H1 (cell line): ENCODE data around the gene KIAA0513. TPM values are rescaled to one million over a fixed set of nuclear protein-coding genes. Genes with fewer than 3 reads are reported as not detected.

Source experiments
- CTCF ChIA-PET: fragments of 300-600 bp; sonication (Branson Sonifier 250); formaldehyde crosslinking; loops from one replicate; lab custom pipeline; 2021; ENCODE audit not compliant: partially characterized antibody; lab: Charles Lee
- POLR2A ChIA-PET: fragments of 300-600 bp; sonication (Branson Sonifier 250); formaldehyde crosslinking; loops from one replicate; lab custom pipeline; 2021; ENCODE audit warnings: inconsistent platforms; ENCODE audit not compliant: partially characterized antibody; lab: Charles Lee
- DNase-seq, 2 experiments: peaks; one replicate each; pipeline versions ENCODE4 v3.0.0 to v3.0.0-alpha.2; 2010 to 2022; ENCODE audit warnings: low spot score in 2 of 2, low read depth in 1 of 2, mixed read lengths in 1 of 2
- FAIRE-seq: peaks from 2 replicates; lab custom pipeline; 2011; peaks lifted over from hg19 to GRCh38; lab: Jason Lieb, UNC
- H2AFZ ChIP-seq: 2 replicates; pipeline ENCODE4 v1.8.1; 2012; ENCODE audit warnings: low read length, inconsistent platforms
- H2AK5ac ChIP-seq: 2 replicates; pipeline ENCODE4 v1.6.1; 2013; ENCODE audit warnings: low read depth, low read length
- H2BK120ac ChIP-seq: replicated peaks from 2 replicates; pipeline ENCODE3; 2013; ENCODE audit warnings: low read depth, low read length, inconsistent platforms
- H2BK12ac ChIP-seq: 2 replicates; pipeline ENCODE4 v1.6.1; 2013; ENCODE audit warnings: low read depth, low read length
- H2BK15ac ChIP-seq: 2 replicates; pipeline ENCODE4 v1.6.1; 2013; ENCODE audit warnings: low read length
- H2BK20ac ChIP-seq: 2 replicates; pipeline ENCODE4 v1.6.1; 2013; ENCODE audit warnings: low read length
- H2BK5ac ChIP-seq: 2 replicates; pipeline ENCODE4 v1.6.1; 2013; ENCODE audit warnings: low read depth, low read length
- H3K14ac ChIP-seq: 2 replicates; pipeline ENCODE4 v1.6.1; 2013; ENCODE audit warnings: inconsistent platforms; ENCODE audit not compliant: insufficient read length
- H3K18ac ChIP-seq: 2 replicates; pipeline ENCODE4 v1.6.1; 2013; ENCODE audit warnings: low read length; ENCODE audit errors: extremely low read depth
- H3K23ac ChIP-seq: 2 replicates; pipeline ENCODE4 v1.6.1; 2013; ENCODE audit warnings: inconsistent platforms; ENCODE audit not compliant: insufficient read length
- H3K23me2 ChIP-seq: 2 replicates; pipeline ENCODE4 v1.6.1; 2013; ENCODE audit warnings: low read depth, low read length
- H3K27ac ChIP-seq: 2 replicates; pipeline ENCODE4 v1.6.1; 2011; ENCODE audit warnings: low read depth, low read length, inconsistent platforms
- H3K27me3 ChIP-seq, 4 experiments: replicated peaks in 1 of 4; 1 replicate in 1 of 4; 2 replicates in 3 of 4; pipeline versions ENCODE4 v1.6.1 to v1.8.1; 2011 to 2013; ENCODE audit warnings: low read length in 3 of 4, mild to moderate bottlenecking in 3 of 4, inconsistent platforms in 2 of 4, mixed read lengths in 2 of 4, moderate library complexity in 1 of 4; ENCODE audit not compliant: control insufficient read depth in 3 of 4, insufficient read depth in 3 of 4; ENCODE audit errors: extremely low read depth in 1 of 4
- H3K36me3 ChIP-seq, 4 experiments: 2 replicates each; pipeline versions ENCODE4 v1.6.1 to v1.8.1; 2011 to 2013; ENCODE audit warnings: mild to moderate bottlenecking in 4 of 4, low read length in 3 of 4, moderate library complexity in 2 of 4, control low read depth in 1 of 4, inconsistent platforms in 1 of 4; ENCODE audit not compliant: insufficient read depth in 4 of 4, control insufficient read depth in 2 of 4
- H3K4ac ChIP-seq: replicated peaks from 2 replicates; pipeline ENCODE3; 2013; ENCODE audit warnings: low read length, low read depth, mixed read lengths, inconsistent platforms; ENCODE audit not compliant: insufficient read length
- H3K4me1 ChIP-seq, 4 experiments: replicated peaks in 1 of 4; 1 replicate in 1 of 4; 2 replicates in 3 of 4; pipeline versions ENCODE4 v1.6.1 to v1.8.1; 2011 to 2013; ENCODE audit warnings: low read length in 3 of 4, inconsistent platforms in 2 of 4, mixed read lengths in 1 of 4; ENCODE audit not compliant: insufficient read depth in 4 of 4, control insufficient read depth in 3 of 4
- H3K4me2 ChIP-seq, 2 experiments: 2 replicates each; pipeline versions ENCODE4 v1.6.1 to v1.8.1; 2011 to 2013; ENCODE audit warnings: low read depth in 2 of 2, low read length in 2 of 2, control low read depth in 1 of 2, inconsistent platforms in 1 of 2, mild to moderate bottlenecking in 1 of 2; ENCODE audit not compliant: insufficient read depth in 1 of 2
- H3K4me3 ChIP-seq, 4 experiments: fragments of 200-600, 300-600 bp in 1 of 4; sonication (generic), shearing (Covaris generic), sonication (Bioruptor Twin) in 1 of 4; 2 replicates each; pipeline versions ENCODE4 v1.5.1 to v1.8.1; 2011 to 2016; ENCODE audit warnings: low read length in 4 of 4, low read depth in 3 of 4, control low read depth in 2 of 4, inconsistent platforms in 2 of 4, mild to moderate bottlenecking in 2 of 4, mixed read lengths in 1 of 4, moderate library complexity in 1 of 4; ENCODE audit not compliant: insufficient read depth in 2 of 4; ENCODE audit errors: extremely low read depth in 1 of 4
- H3K56ac ChIP-seq: replicated peaks from 2 replicates; pipeline ENCODE3; 2013; ENCODE audit warnings: low read depth, mild to moderate bottlenecking, mixed read lengths, low read length, inconsistent platforms; ENCODE audit not compliant: insufficient read length
- H3K79me1 ChIP-seq: 2 replicates; pipeline ENCODE4 v1.6.1; 2013; ENCODE audit warnings: low read depth, low read length, control low read depth
- H3K79me2 ChIP-seq, 2 experiments: 2 replicates each; pipeline versions ENCODE4 v1.6.1 to v1.8.1; 2012 to 2013; ENCODE audit warnings: low read length in 2 of 2, mild to moderate bottlenecking in 2 of 2, inconsistent platforms in 1 of 2; ENCODE audit not compliant: insufficient read depth in 2 of 2, control insufficient read depth in 1 of 2
- H3K9ac ChIP-seq, 4 experiments: replicated peaks in 1 of 4; 1 replicate in 1 of 4; 2 replicates in 3 of 4; pipeline versions ENCODE4 v1.6.1 to v1.8.1; 2011 to 2013; ENCODE audit warnings: low read depth in 3 of 4, low read length in 3 of 4, control low read depth in 2 of 4, mild to moderate bottlenecking in 2 of 4, moderate library complexity in 2 of 4, inconsistent platforms in 1 of 4; ENCODE audit errors: extremely low read depth in 1 of 4
- H3K9me3 ChIP-seq, 2 experiments: 2 replicates each; pipeline versions ENCODE4 v1.6.1 to v1.8.1; 2012 to 2013; ENCODE audit warnings: mild to moderate bottlenecking in 2 of 2, moderate library complexity in 2 of 2, control low read depth in 1 of 2, inconsistent platforms in 1 of 2, low read depth in 1 of 2, low read length in 1 of 2, mixed read lengths in 1 of 2; ENCODE audit not compliant: insufficient read depth in 2 of 2
- H4K20me1 ChIP-seq, 2 experiments: replicated peaks in 1 of 2; 2 replicates each; pipeline versions ENCODE3 to v1.8.1; 2011 to 2013; ENCODE audit warnings: inconsistent platforms in 2 of 2, low read length in 2 of 2, mild to moderate bottlenecking in 1 of 2; ENCODE audit not compliant: insufficient read depth in 2 of 2, control insufficient read depth in 1 of 2
- H4K5ac ChIP-seq: 2 replicates; pipeline ENCODE4 v1.6.1; 2013; ENCODE audit warnings: low read length, low read depth, mixed read lengths, inconsistent platforms; ENCODE audit not compliant: insufficient read length
- H4K8ac ChIP-seq: 2 replicates; pipeline ENCODE4 v1.8.0; 2013; ENCODE audit warnings: mild to moderate bottlenecking, moderate library complexity, low read length, inconsistent platforms; ENCODE audit not compliant: insufficient read depth; ENCODE audit errors: extremely low read depth
- H4K91ac ChIP-seq: replicated peaks from 2 replicates; pipeline ENCODE3; 2013; ENCODE audit warnings: low read length, mixed read lengths, inconsistent platforms; ENCODE audit not compliant: insufficient read length
- ATF3 ChIP-seq: IDR thresholded peaks from 2 replicates; pipeline ENCODE4 v1.6.1; 2011; ENCODE audit warnings: low read depth, mild to moderate bottlenecking, low read length; ENCODE audit not compliant: insufficient read depth
- CHD2 ChIP-seq: IDR thresholded peaks from 2 replicates; pipeline ENCODE4 v1.6.1; 2012; ENCODE audit warnings: low read length, improper control_type of control experiment
- CTBP2 ChIP-seq: IDR thresholded peaks from 2 replicates; pipeline ENCODE4 v1.7.0; 2011; ENCODE audit warnings: borderline replicate concordance, mild to moderate bottlenecking, moderate library complexity, mixed read lengths, low read length; ENCODE audit not compliant: insufficient read depth, insufficient read length
- GABPA ChIP-seq: IDR thresholded peaks from 2 replicates; pipeline ENCODE4 v1.6.1; 2011; ENCODE audit warnings: mild to moderate bottlenecking, low read length, moderate library complexity, borderline replicate concordance; ENCODE audit not compliant: insufficient read depth
- GTF2F1 ChIP-seq: IDR thresholded peaks from 2 replicates; pipeline ENCODE4 v1.6.1; 2012; ENCODE audit warnings: low read depth, low read length, improper control_type of control experiment, borderline replicate concordance
- MAFK ChIP-seq: IDR thresholded peaks from 2 replicates; pipeline ENCODE4 v1.6.1; 2012; ENCODE audit warnings: low read depth, mild to moderate bottlenecking, improper control_type of control experiment, low read length
- PHF8 ChIP-seq: fragments of 200-600 bp; sonication (generic); conservative IDR thresholded peaks from 2 replicates; pipeline ENCODE4 v1.7.1; 2012; ENCODE audit warnings: low read depth, mild to moderate bottlenecking, inconsistent platforms, low read length, moderate library complexity
- POU5F1 ChIP-seq: IDR thresholded peaks from 2 replicates; pipeline ENCODE4 v1.6.1; 2011; ENCODE audit warnings: low read depth, mild to moderate bottlenecking, low read length, moderate library complexity
- SAP30 ChIP-seq: fragments of 300-600 bp; sonication (generic); IDR thresholded peaks from 2 replicates; pipeline ENCODE4 v1.7.1; 2012; ENCODE audit warnings: low read length, moderate library complexity, mild to moderate bottlenecking, inconsistent platforms; ENCODE audit not compliant: insufficient read depth, insufficient replicate concordance
- SIN3A ChIP-seq, 2 experiments: IDR thresholded peaks in 1 of 2; conservative IDR thresholded peaks in 1 of 2; 2 replicates each; pipeline ENCODE4 v1.6.1; 2011 to 2012; ENCODE audit warnings: low read length in 2 of 2, improper control_type of control experiment in 1 of 2, low read depth in 1 of 2, mild to moderate bottlenecking in 1 of 2
- TAF1 ChIP-seq: IDR thresholded peaks from 2 replicates; pipeline ENCODE4 v1.6.1; 2011; ENCODE audit warnings: mild to moderate bottlenecking, low read depth, low read length
- TBP ChIP-seq: IDR thresholded peaks from 2 replicates; pipeline ENCODE4 v1.6.1; 2011; ENCODE audit warnings: low read depth, low read length, improper control_type of control experiment
- TCF12 ChIP-seq: IDR thresholded peaks from 2 replicates; pipeline ENCODE4 v1.6.1; 2011; ENCODE audit warnings: low read depth, mild to moderate bottlenecking, low read length
- WGBS, 2 experiments: shearing (Covaris generic) in 1 of 2; methylation state at CpG; one replicate each; pipeline versions ENCODE4 v1.1.6 to v1.1.7; 2013 to 2015; ENCODE audit warnings: low lambda C conversion rate in 2 of 2, mixed read lengths in 2 of 2, inconsistent platforms in 1 of 2, low coverage in 1 of 2, missing lambda C conversion rate in 1 of 2; ENCODE audit not compliant: insufficient replicate concordance in 2 of 2, insufficient coverage in 1 of 2, insufficient read length in 1 of 2; ENCODE audit errors: extremely low coverage in 1 of 2, missing lambda C conversion rate in 1 of 2; 5-methylcytosine and 5-hydroxymethylcytosine counted together
- polyA plus RNA-seq, 7 experiments: library from polyadenylated mRNA; depleted of rRNA in 3 of 7; stranded (reverse) in 5 of 7; unstranded in 2 of 7; fragments of >200 nt in 5 of 7; fragments of 200-250 nt in 2 of 7; gene quantifications; 1 replicate in 5 of 7; 2 replicates in 1 of 7; 4 replicates in 1 of 7; pipeline versions ENCODE4 v1.2.1 to v1.2.3, GENCODE V29; 2011 to 2013; ENCODE audit warnings: missing spikeins in 2 of 7, mixed read lengths in 2 of 7
- total RNA-seq: library from RNA; stranded (reverse); fragmentation: NEBNext Ultra II Directional; extraction: Animal tissue kit (Norgen Biotek cat#: 25700); gene quantifications from 2 replicates; pipeline ENCODE4 v1.2.1, GENCODE V29; 2021

KIAA0513 gene
- total and polyA plus RNA-seq, 2 of the 8 experiments (the other 6 are each of a cell fraction or from before 2014, with no cell fraction given) = 2.1 to 6.1 TPM

- CTCF ChIA-PET = interaction anchor here (1.0 to 1.8 kb wide), 3 partner anchors 12 to 80 kb away, joined by 3 to 8 read pairs (median 4); no protein-coding TSS in a partner anchor
- H2BK20ac ChIP-seq = no peak overlapping the region
- H3K4me2 ChIP-seq = no peak overlapping the region
- H2AFZ ChIP-seq = no peak overlapping the region
- peaks cover 2% of the 10 kb centered on the region in 2 experiments for H4K20me1 ChIP-seq
- DNase-seq (no peak), FAIRE-seq (no peak)
- H3K23me2 ChIP-seq = peaks cover 10% of the 10 kb centered on the region; the same call in 1 of the 2 replicates
- peaks cover 0 to 4% (median 0%) of the 10 kb centered on the region in 4 experiments; a peak in 3 of 7 replicates for H3K4me1 ChIP-seq
- H2BK15ac ChIP-seq = no peak overlapping the region
- no peak overlapping the region for H3K14ac ChIP-seq
- POLR2A ChIA-PET = no interaction called here
- no peak overlapping the region for H3K18ac ChIP-seq
- WGBS, 2 experiments = 77% methylated on average over 2 of the region's 2 CpGs; no CpG with 5 or more reads in 1 of the 2 experiments
- H3K56ac ChIP-seq = no peak overlapping the region
- no peak overlapping the region for H3K4ac ChIP-seq
- H3K9ac ChIP-seq = no peak overlapping the region
- no peak overlapping the region for H4K91ac ChIP-seq
- H3K4me3 ChIP-seq = no peak overlapping the region
- no peak overlapping the region for H2AK5ac ChIP-seq
- H4K5ac ChIP-seq = no peak overlapping the region
- H3K27ac ChIP-seq = no peak overlapping the region
- H2BK12ac ChIP-seq = no peak overlapping the region
- H2BK120ac ChIP-seq = no peak overlapping the region
- H4K8ac ChIP-seq = no peak overlapping the region
- H3K36me3 ChIP-seq = no peaks in the 10 kb centered on the region
- H3K9me3 ChIP-seq = no peaks in the 10 kb centered on the region
- H2BK5ac ChIP-seq = no peak overlapping the region
- H3K23ac ChIP-seq = no peak overlapping the region
- H3K27me3 ChIP-seq = no peaks in the 10 kb centered on the region
- no peaks in the 10 kb centered on the region for H3K79me1 ChIP-seq
- peaks cover 6 to 14% of the 10 kb centered on the region in 2 experiments for H3K79me2 ChIP-seq
- no peak for TF ChIP-seq GABPA
- no peak for TF ChIP-seq TCF12
- TF ChIP-seq POU5F1 = no peak
- TF ChIP-seq CTBP2 = no peak
- no peak for TF ChIP-seq CHD2
- no peak for TF ChIP-seq SIN3A (conservative IDR thresholded peaks at IDR 0.05 in 1 of 2, IDR thresholded peaks at IDR 0.05 in 1 of 2; ENCODE audit: low read depth in 1 of 2, low read length in 2 of 2)
- TF ChIP-seq ATF3 = no peak
- no peak for TF ChIP-seq SAP30
- no peak for TF ChIP-seq MAFK
- TF ChIP-seq TAF1 = no peak
- TF ChIP-seq PHF8 = no peak
- TF ChIP-seq TBP = no peak
- TF ChIP-seq GTF2F1 = no peak
These were observed 13.3 kb upstream of the KIAA0513 start for GRCh38 chr16:85014311-85014710.
